Neuronal stem cell (in vitro differentiated cells): ENCODE measurements around the gene KLF11.

Source experiments
- DNase-seq: peaks from one replicate; pipeline ENCODE4 v3.0.0-alpha.2; 2013; ENCODE audit warnings: low spot score
- H2AFZ ChIP-seq: one replicate; pipeline ENCODE4 v1.6.1; 2013; ENCODE audit warnings: mild to moderate bottlenecking, low read length, inconsistent platforms
- H2AK5ac ChIP-seq: 2 replicates; pipeline ENCODE4 v1.6.1; 2013; ENCODE audit warnings: low read depth, mild to moderate bottlenecking, inconsistent platforms, low read length, moderate library complexity, mixed read lengths
- H2BK120ac ChIP-seq: 2 replicates; pipeline ENCODE4 v1.6.1; 2013; ENCODE audit warnings: low read depth, mild to moderate bottlenecking, inconsistent platforms, low read length, moderate library complexity, mixed read lengths
- H2BK12ac ChIP-seq: one replicate; pipeline ENCODE4 v1.6.1; 2013; ENCODE audit warnings: low read length, inconsistent platforms
- H2BK15ac ChIP-seq: 2 replicates; pipeline ENCODE4 v1.6.1; 2013; ENCODE audit warnings: mild to moderate bottlenecking, low read length, inconsistent platforms, mixed read lengths
- H2BK5ac ChIP-seq: one replicate; pipeline ENCODE4 v1.6.1; 2013; ENCODE audit warnings: inconsistent platforms, mild to moderate bottlenecking, low read length, moderate library complexity
- H3K14ac ChIP-seq: one replicate; pipeline ENCODE4 v1.6.1; 2013; ENCODE audit warnings: low read length, inconsistent platforms
- H3K18ac ChIP-seq: 2 replicates; pipeline ENCODE4 v1.6.1; 2013; ENCODE audit warnings: low read length, inconsistent platforms
- H3K23ac ChIP-seq: 2 replicates; pipeline ENCODE4 v1.6.1; 2013; ENCODE audit warnings: low read depth, mild to moderate bottlenecking, mixed read lengths, low read length, inconsistent platforms; ENCODE audit not compliant: poor library complexity
- H3K27ac ChIP-seq: replicated peaks from 3 replicates; pipeline ENCODE4 v1.5.1; 2013; ENCODE audit warnings: low read length, inconsistent platforms
- H3K27me3 ChIP-seq, 3 experiments: 2 replicates each; pipeline ENCODE4 v1.6.1; 2013; ENCODE audit warnings: low read length in 3 of 3, mild to moderate bottlenecking in 2 of 3, inconsistent platforms in 1 of 3, low read depth in 1 of 3, mixed read lengths in 1 of 3, moderate library complexity in 1 of 3; ENCODE audit not compliant: control insufficient read depth in 3 of 3, insufficient read depth in 3 of 3
- H3K36me3 ChIP-seq, 2 donors: replicated peaks in 1 of 2; 2 replicates each; pipeline ENCODE4 v1.6.1; 2013; ENCODE audit warnings: low read length in 2 of 2; ENCODE audit not compliant: control insufficient read depth in 2 of 2, insufficient read depth in 2 of 2
- H3K4ac ChIP-seq: 2 replicates; pipeline ENCODE4 v1.6.1; 2013; ENCODE audit warnings: inconsistent platforms, mild to moderate bottlenecking, low read length, moderate library complexity
- H3K4me1 ChIP-seq, 2 donors: 1 replicate in 1 of 2; 2 replicates in 1 of 2; pipeline ENCODE4 v1.6.1; 2013; ENCODE audit warnings: low read length in 2 of 2, low read depth in 1 of 2; ENCODE audit not compliant: control insufficient read depth in 2 of 2, insufficient read depth in 1 of 2
- H3K4me2 ChIP-seq: one replicate; pipeline ENCODE4 v1.6.1; 2013; ENCODE audit warnings: mild to moderate bottlenecking, low read length, inconsistent platforms; ENCODE audit not compliant: insufficient read depth, poor library complexity, severe bottlenecking
- H3K4me3 ChIP-seq, 2 donors: 2 replicates each; pipeline ENCODE4 v1.5.1; 2013; ENCODE audit warnings: low read length in 2 of 2, mild to moderate bottlenecking in 2 of 2, inconsistent platforms in 1 of 2, moderate library complexity in 1 of 2
- H3K79me1 ChIP-seq: one replicate; pipeline ENCODE4 v1.6.1; 2013; ENCODE audit warnings: low read depth, mild to moderate bottlenecking, inconsistent platforms, low read length, moderate library complexity
- H3K9ac ChIP-seq: one replicate; pipeline ENCODE4 v1.6.1; 2013; ENCODE audit warnings: mild to moderate bottlenecking, low read depth, low read length, inconsistent platforms; ENCODE audit not compliant: poor library complexity
- H3K9me3 ChIP-seq, 2 donors: replicated peaks in 1 of 2; 2 replicates each; pipeline versions ENCODE3 to v1.6.1; 2013; ENCODE audit warnings: low read length in 2 of 2, mild to moderate bottlenecking in 2 of 2, inconsistent platforms in 1 of 2, low read depth in 1 of 2, mixed read lengths in 1 of 2, moderate library complexity in 1 of 2; ENCODE audit not compliant: control insufficient read depth in 2 of 2, insufficient read depth in 1 of 2
- H4K8ac ChIP-seq: one replicate; pipeline ENCODE4 v1.6.1; 2013; ENCODE audit warnings: low read depth, mild to moderate bottlenecking, inconsistent platforms, low read length, moderate library complexity
- H4K91ac ChIP-seq: one replicate; pipeline ENCODE4 v1.6.1; 2013; ENCODE audit warnings: low read length, low read depth, mild to moderate bottlenecking, inconsistent platforms; ENCODE audit not compliant: poor library complexity
- WGBS, 2 donors: extraction: QIAGEN DNeasy Blood & Tissue Kit; methylation state at CpG; one replicate each; pipeline ENCODE4 v1.1.7; 2013; ENCODE audit warnings: missing lambda C conversion rate in 2 of 2, mixed read lengths in 1 of 2; ENCODE audit not compliant: insufficient read length in 2 of 2, insufficient replicate concordance in 1 of 2; ENCODE audit errors: extremely low coverage in 2 of 2; 5-methylcytosine and 5-hydroxymethylcytosine counted together

Gene KLF11

GRCh38 chr2:10084223-10084865, 41.0 kb downstream of the KLF11 start:
- no peaks in the 10 kb centered on the region for H3K79me1 ChIP-seq
- no peaks in the 10 kb centered on the region for H3K9me3 ChIP-seq
- no peak overlapping the region for H3K4me3 ChIP-seq
- no peak overlapping the region for H4K91ac ChIP-seq
- no peak overlapping the region for H3K27ac ChIP-seq
- H3K27me3 ChIP-seq: peaks cover 6 to 62% (median 21%) of the 10 kb centered on the region in 3 experiments
- no peak for DNase-seq
- no peak overlapping the region for H2AFZ ChIP-seq
- no peak overlapping the region for H3K14ac ChIP-seq
- no peaks in the 10 kb centered on the region for H3K36me3 ChIP-seq
- H3K4me2 ChIP-seq: no peak overlapping the region
- peaks cover under 1 to 3% of the 10 kb centered on the region in 2 donors for H3K4me1 ChIP-seq
- no peak overlapping the region for H2AK5ac ChIP-seq
- no peak overlapping the region for H4K8ac ChIP-seq
- H2BK15ac ChIP-seq: no peak overlapping the region
- no peak overlapping the region for H2BK12ac ChIP-seq
- no peak overlapping the region for H3K4ac ChIP-seq
- no peak overlapping the region for H3K23ac ChIP-seq
- H2BK5ac ChIP-seq: no peak overlapping the region
- no CpG with 5 or more reads among the region's 12 CpGs for WGBS, 2 donors
- H2BK120ac ChIP-seq: no peak overlapping the region
- no peak overlapping the region for H3K9ac ChIP-seq
- H3K18ac ChIP-seq: no peak overlapping the region

DNA sequence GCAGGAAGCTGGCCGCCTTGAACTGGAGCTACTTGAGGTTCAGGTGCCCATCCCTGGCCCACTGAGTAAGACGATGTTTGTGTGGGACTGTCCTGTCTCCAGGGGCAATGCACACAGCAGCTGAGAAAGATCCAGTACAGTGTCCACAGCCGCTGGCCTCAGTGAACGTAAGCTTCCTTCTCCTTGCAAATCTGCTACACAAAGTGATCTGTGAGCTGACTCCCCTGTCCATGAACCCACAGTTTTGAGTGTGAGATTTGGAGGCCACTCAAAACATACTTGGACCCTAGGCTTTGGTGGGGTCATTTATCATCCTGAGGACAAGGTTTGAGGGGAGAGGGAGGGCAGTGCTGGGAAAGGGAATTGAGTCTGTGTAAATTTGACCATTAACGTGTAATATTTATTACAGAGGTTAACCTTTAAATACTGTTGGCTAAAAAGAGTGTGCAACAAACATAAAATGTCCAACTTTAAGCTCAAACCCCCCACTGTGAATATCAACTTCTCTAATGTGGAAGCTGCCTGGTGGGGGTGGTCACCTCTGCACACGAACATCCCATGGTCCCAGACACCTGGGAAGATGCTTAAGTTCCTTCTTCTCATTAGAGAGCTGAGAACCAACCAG, 41.8 kb downstream of the KLF11 start:
- no peak overlapping the region for H2BK120ac ChIP-seq
- H3K14ac ChIP-seq: no peak overlapping the region
- no peak overlapping the region for H4K91ac ChIP-seq
- no peak overlapping the region for H3K4me3 ChIP-seq
- no peak overlapping the region for H2AFZ ChIP-seq
- DNase-seq: no peak
- H3K9me3 ChIP-seq: no peaks in the 10 kb centered on the region
- H3K4me2 ChIP-seq: no peak overlapping the region
- WGBS, 2 donors: no CpG with 5 or more reads among the region's 6 CpGs
- H2BK12ac ChIP-seq: no peak overlapping the region
- no peak overlapping the region for H2BK5ac ChIP-seq
- no peaks in the 10 kb centered on the region for H3K79me1 ChIP-seq
- peaks cover 6 to 62% (median 14%) of the 10 kb centered on the region in 3 experiments for H3K27me3 ChIP-seq
- H3K23ac ChIP-seq: no peak overlapping the region
- peak overlapping the region; percentile 55 for H3K9ac ChIP-seq
- H3K36me3 ChIP-seq: no peaks in the 10 kb centered on the region
- no peak overlapping the region for H2BK15ac ChIP-seq
- no peak overlapping the region for H3K18ac ChIP-seq
- H3K4me1 ChIP-seq: peaks cover 0 to 3% of the 10 kb centered on the region in 2 donors
- H4K8ac ChIP-seq: no peak overlapping the region
- no peak overlapping the region for H3K4ac ChIP-seq
- H2AK5ac ChIP-seq: no peak overlapping the region
- H3K27ac ChIP-seq: no peak overlapping the region

DNA sequence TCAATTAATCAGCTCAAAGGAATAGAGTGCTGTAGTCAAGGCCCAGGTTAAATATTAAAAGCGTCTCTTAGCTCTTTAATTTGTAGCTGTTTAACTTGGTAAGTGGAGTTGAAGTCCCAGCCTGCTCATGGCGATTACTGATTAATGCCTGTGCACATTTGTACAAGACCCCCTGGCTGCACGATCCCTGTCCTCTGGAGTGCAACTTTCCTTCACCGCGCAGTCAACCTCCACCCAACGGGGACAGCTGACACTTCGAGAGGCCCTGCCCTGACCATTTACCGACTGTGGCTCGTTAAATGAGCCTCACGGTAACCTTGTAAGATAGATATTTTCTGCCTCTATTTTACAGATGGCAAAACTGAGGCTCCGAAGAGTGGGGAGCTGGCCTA, 42.3 kb downstream of the KLF11 start:
- no peak for DNase-seq
- H3K18ac ChIP-seq: no peak overlapping the region
- H3K36me3 ChIP-seq: no peaks in the 10 kb centered on the region
- no peak overlapping the region for H2AK5ac ChIP-seq
- no peak overlapping the region for H4K8ac ChIP-seq
- H4K91ac ChIP-seq: no peak overlapping the region
- no peaks in the 10 kb centered on the region for H3K79me1 ChIP-seq
- no peak overlapping the region for H3K4me3 ChIP-seq
- no peak overlapping the region for H2BK15ac ChIP-seq
- peaks cover 3 to 58% (median 9%) of the 10 kb centered on the region in 3 experiments for H3K27me3 ChIP-seq
- H3K4me2 ChIP-seq: no peak overlapping the region
- no peak overlapping the region for H3K14ac ChIP-seq
- peaks cover 0 to 2% of the 10 kb centered on the region in 2 donors for H3K4me1 ChIP-seq
- H3K9me3 ChIP-seq: no peaks in the 10 kb centered on the region
- no peak overlapping the region for H2AFZ ChIP-seq
- H2BK12ac ChIP-seq: no peak overlapping the region
- no peak overlapping the region for H2BK120ac ChIP-seq
- no peak overlapping the region for H3K9ac ChIP-seq
- H3K27ac ChIP-seq: no peak overlapping the region
- no peak overlapping the region for H2BK5ac ChIP-seq
- no CpG with 5 or more reads among the region's 11 CpGs for WGBS, 2 donors
- H3K23ac ChIP-seq: no peak overlapping the region
- H3K4ac ChIP-seq: no peak overlapping the region

DNA sequence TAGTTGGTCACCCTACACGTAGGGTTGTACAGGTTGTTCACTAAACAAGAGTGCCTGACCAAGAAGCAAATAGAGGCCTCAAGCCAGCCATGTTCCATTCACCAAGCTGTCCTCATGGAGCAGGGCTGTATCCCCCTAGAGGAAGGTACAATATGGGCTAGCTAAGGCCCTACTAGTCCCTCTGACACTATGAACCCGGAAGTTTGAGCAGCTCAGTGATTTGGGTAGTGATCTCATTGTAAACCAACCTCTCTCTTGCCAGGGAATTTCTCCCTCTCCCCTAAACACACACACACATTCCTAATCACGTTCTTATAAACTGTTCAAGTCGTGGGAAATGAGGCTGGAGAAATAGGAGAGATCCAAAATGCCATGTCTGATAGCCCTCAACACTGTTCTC, 43.6 kb downstream of the KLF11 start:
- Histone ChIP-seq H3K9me3 (no peaks in the 10 kb centered on the region), H3K4me3 (no peak overlapping the region), H3K14ac (no peak overlapping the region), H2BK5ac (no peak overlapping the region), H3K27ac (no peak overlapping the region), H2BK120ac (no peak overlapping the region), H2BK15ac (no peak overlapping the region), H3K79me1 (no peaks in the 10 kb centered on the region), H2BK12ac (no peak overlapping the region), H3K4me2 (no peak overlapping the region), H3K9ac (no peak overlapping the region), H3K4ac (no peak overlapping the region), H4K8ac (no peak overlapping the region), H3K36me3 (no peaks in the 10 kb centered on the region), H2AFZ (no peak overlapping the region), H3K23ac (no peak overlapping the region), H3K27me3 (peaks cover 0 to 46% (median 2%) of the 10 kb centered on the region in 3 experiments), H4K91ac (no peak overlapping the region), H3K18ac (no peak overlapping the region), H2AK5ac (no peak overlapping the region), H3K4me1 (no peaks in the 10 kb centered on the region)
- no peak for DNase-seq
- WGBS, 2 donors: 100% methylated on average over 1 of the region's 4 CpGs; no CpG with 5 or more reads in 1 of the 2 donors
